HEK293T (cell line): ENCODE measurements around the gene PTPN4.

Experiments used
- BHLHE40 ChIP-seq: fragments of 450-650 bp; IDR thresholded peaks from 2 replicates; pipeline ENCODE4 v1.6.1; 2016; ENCODE audit warnings: mild to moderate bottlenecking, moderate library complexity, borderline replicate concordance
- CTBP1 ChIP-seq: fragments of 450-650 bp; IDR thresholded peaks from 2 replicates; pipeline ENCODE4 v1.6.1; 2016; ENCODE audit warnings: borderline replicate concordance
- FOXM1 ChIP-seq: fragments of 450-650 bp; IDR thresholded peaks from 2 replicates; pipeline ENCODE4 v1.6.1; 2017; ENCODE audit warnings: mild to moderate bottlenecking, borderline replicate concordance

DNA sequence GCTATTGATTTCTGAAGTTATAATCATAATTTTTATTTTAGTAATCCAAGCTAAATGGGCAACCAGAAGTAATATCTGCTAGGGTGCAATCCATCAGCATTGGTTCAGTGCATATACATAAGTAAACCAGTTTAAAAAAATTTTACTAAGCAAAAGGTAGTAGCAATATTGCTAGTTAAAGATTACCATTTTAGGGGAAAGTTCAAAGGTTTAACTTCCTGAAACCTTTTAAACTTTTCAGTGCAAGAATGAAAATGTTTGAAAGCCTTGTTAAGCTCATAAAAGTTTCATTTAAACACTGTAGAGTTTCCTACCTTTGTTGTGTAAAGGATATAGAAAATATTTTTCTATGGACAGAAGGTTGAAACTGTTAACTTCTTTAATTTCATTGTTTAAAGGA is 222.2 kb downstream of the PTPN4 start:
- TF ChIP-seq BHLHE40 = no peak
- TF ChIP-seq CTBP1 = no peak
- TF ChIP-seq FOXM1 = no peak
